Nephron (organoid): Measurements from ENCODE around the gene CLEC16A.

Source experiments
- H3K27ac Mint-ChIP-seq, 3 experiments: 2 replicates each; pipeline ENCODE4 v1.8.0; 2020; ENCODE audit warnings: mixed read lengths in 3 of 3, mild to moderate bottlenecking in 2 of 3, moderate library complexity in 1 of 3
- H3K27me3 Mint-ChIP-seq: 2 replicates; pipeline ENCODE4 v1.8.0; 2021; ENCODE audit warnings: low read depth, mild to moderate bottlenecking, moderate library complexity, mixed read lengths
- H3K36me3 Mint-ChIP-seq: 2 replicates; pipeline ENCODE4 v1.8.0; 2020; ENCODE audit warnings: low read depth, mixed read lengths
- H3K4me1 Mint-ChIP-seq: 2 replicates; pipeline ENCODE4 v1.8.0; 2020; ENCODE audit warnings: mixed read lengths
- H3K4me3 Mint-ChIP-seq, 3 experiments: 2 replicates each; pipeline ENCODE4 v1.8.0; 2020; ENCODE audit warnings: mild to moderate bottlenecking in 3 of 3, mixed read lengths in 3 of 3, moderate library complexity in 2 of 3
- H3K9me3 Mint-ChIP-seq: 2 replicates; pipeline ENCODE4 v1.8.0; 2020; ENCODE audit warnings: mixed read lengths
- TF ChIP-seq, protein P1 (sequence below), 3 experiments: fragments of 200-600 bp; sonication (generic); IDR thresholded peaks; one replicate each; pipeline ENCODE4 v1.5.0; 2021; ENCODE audit warnings: antibody characterized with exemption in 3 of 3; ENCODE audit not compliant: unreplicated experiment in 3 of 3

CLEC16A gene

DNA sequence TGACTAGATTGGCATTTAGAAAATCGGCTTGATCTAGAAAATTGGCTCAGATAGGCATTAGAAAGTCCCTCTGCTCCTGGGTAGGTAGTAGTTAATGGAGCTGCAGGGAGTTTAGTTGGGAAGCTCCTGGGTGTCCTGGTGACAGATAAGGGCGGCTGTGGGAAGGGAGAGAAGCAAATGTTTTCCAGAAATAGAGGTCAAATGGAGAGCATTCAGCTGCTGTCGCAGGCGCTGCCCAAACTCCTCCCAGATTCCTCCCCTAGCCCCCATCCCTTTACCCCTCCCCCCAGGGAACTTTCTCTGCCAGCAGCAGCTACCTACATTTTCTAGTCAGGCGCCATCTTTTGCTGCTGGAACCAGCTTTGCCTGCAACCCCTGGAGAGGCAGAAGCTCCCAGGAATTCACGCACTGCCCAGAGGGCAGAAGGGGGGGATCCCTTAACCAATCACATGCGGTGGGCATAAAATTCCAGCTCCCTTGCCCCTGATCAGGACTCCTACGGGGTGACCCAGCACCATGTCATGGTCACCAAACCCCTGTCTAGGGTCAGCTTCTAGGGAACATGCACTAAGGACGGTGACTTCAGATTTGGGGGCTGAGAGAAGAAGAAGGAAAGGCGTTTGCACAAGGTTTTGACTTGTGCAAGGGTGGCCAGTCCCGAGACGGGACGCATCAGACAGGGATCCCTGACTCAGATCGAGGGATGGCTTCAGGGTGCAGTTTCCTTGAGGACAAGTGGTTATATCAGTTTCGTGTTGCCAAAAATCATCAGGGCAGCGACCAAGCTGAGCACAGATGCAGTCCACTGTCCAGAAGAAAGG is 267.8 kb downstream of the CLEC16A start:
- H3K4me3 Mint-ChIP-seq, result peak overlapping the region in 1 of 3 experiments; percentile 32
- H3K9me3 Mint-ChIP-seq, result peaks cover 8% of the 10 kb centered on the region
- no peaks in the 10 kb centered on the region for H3K36me3 Mint-ChIP-seq
- TF ChIP-seq, protein P1, sequence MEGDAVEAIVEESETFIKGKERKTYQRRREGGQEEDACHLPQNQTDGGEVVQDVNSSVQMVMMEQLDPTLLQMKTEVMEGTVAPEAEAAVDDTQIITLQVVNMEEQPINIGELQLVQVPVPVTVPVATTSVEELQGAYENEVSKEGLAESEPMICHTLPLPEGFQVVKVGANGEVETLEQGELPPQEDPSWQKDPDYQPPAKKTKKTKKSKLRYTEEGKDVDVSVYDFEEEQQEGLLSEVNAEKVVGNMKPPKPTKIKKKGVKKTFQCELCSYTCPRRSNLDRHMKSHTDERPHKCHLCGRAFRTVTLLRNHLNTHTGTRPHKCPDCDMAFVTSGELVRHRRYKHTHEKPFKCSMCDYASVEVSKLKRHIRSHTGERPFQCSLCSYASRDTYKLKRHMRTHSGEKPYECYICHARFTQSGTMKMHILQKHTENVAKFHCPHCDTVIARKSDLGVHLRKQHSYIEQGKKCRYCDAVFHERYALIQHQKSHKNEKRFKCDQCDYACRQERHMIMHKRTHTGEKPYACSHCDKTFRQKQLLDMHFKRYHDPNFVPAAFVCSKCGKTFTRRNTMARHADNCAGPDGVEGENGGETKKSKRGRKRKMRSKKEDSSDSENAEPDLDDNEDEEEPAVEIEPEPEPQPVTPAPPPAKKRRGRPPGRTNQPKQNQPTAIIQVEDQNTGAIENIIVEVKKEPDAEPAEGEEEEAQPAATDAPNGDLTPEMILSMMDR (IDR thresholded peaks at IDR 0.05; ENCODE audit: unreplicated experiment in 3 of 3), result no peak
- peak overlapping the region; percentile 63 to 94 (median 81) for H3K27ac Mint-ChIP-seq
- H3K4me1 Mint-ChIP-seq, result peaks cover 20% of the 10 kb centered on the region
- H3K27me3 Mint-ChIP-seq, result peaks cover 3% of the 10 kb centered on the region

GRCh38 chr16:11212798-11213196 is 268.4 kb downstream of the CLEC16A start:
- H3K27ac Mint-ChIP-seq, result no peak overlapping the region
- peaks cover 20% of the 10 kb centered on the region for H3K4me1 Mint-ChIP-seq
- peaks cover 11% of the 10 kb centered on the region for H3K9me3 Mint-ChIP-seq
- no peak overlapping the region for H3K4me3 Mint-ChIP-seq
- peaks cover 3% of the 10 kb centered on the region for H3K27me3 Mint-ChIP-seq
- H3K36me3 Mint-ChIP-seq, result peaks cover 2% of the 10 kb centered on the region
- TF ChIP-seq, protein P1 (IDR thresholded peaks at IDR 0.05; ENCODE audit: unreplicated experiment in 3 of 3), result no peak

- Mint-ChIP-seq H3K27me3 (peaks cover 3% of the 10 kb centered on the region), H3K9me3 (peaks cover 14% of the 10 kb centered on the region), H3K36me3 (peaks cover 3% of the 10 kb centered on the region), H3K4me3 (no peak overlapping the region), H3K27ac (no peak overlapping the region), H3K4me1 (peaks cover 20% of the 10 kb centered on the region)
- TF ChIP-seq, protein P1 (IDR thresholded peaks at IDR 0.05; ENCODE audit: unreplicated experiment in 3 of 3), result no peak
Measured at GRCh38 chr16:11213373-11213772, 269.0 kb downstream of the CLEC16A start.

GRCh38 chr16:11213799-11214198 is 269.4 kb downstream of the CLEC16A start:
- H3K36me3 Mint-ChIP-seq, result peaks cover 3% of the 10 kb centered on the region
- peaks cover 14% of the 10 kb centered on the region for H3K9me3 Mint-ChIP-seq
- TF ChIP-seq, protein P1 (IDR thresholded peaks at IDR 0.05; ENCODE audit: unreplicated experiment in 3 of 3), result no peak
- H3K27me3 Mint-ChIP-seq, result peaks cover 3% of the 10 kb centered on the region
- H3K4me1 Mint-ChIP-seq, result peaks cover 20% of the 10 kb centered on the region
- H3K4me3 Mint-ChIP-seq, result no peak overlapping the region
- H3K27ac Mint-ChIP-seq, result no peak overlapping the region

DNA sequence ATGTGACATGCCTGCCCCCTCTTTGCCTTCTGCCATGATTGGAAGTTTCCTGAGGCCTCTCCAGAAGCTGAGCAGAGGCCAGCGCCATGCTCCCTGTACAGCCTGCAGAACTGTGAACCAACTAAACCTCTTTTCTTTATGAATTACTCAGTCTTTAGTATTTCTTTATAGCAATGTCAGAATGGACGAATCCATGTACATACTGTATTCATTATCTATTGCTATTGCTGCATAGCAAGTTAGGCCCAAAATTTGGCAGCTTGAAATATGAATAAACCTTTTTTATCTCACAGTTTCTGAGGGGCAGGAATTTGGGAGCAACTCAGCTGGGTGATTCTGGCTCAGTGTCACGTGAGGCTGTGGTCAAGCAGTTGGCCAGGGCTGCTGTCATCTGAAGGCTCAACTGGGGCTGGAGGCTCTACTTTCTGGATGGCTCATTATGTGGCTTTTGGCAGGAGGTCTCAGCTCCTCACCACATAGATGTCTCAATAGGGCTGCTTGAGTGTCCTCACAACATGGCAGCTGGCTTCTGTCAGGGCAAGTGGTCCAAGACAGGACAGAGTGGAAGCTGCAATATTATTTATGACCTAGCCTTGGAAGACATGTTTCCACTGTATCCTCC is 271.7 kb downstream of the CLEC16A start:
- TF ChIP-seq, protein P1 (IDR thresholded peaks at IDR 0.05; ENCODE audit: unreplicated experiment in 3 of 3), result no peak
- H3K9me3 Mint-ChIP-seq, result peaks cover 14% of the 10 kb centered on the region
- H3K36me3 Mint-ChIP-seq, result peaks cover 3% of the 10 kb centered on the region

More for the DNA sequence above, 271.7 kb downstream of the CLEC16A start:
- Mint-ChIP-seq H3K27ac (no peak overlapping the region), H3K4me3 (no peak overlapping the region), H3K27me3 (peaks cover 3% of the 10 kb centered on the region), H3K4me1 (peaks cover 16% of the 10 kb centered on the region)
